ENCODE data around the gene KLHL36.

Gene KLHL36

DNA sequence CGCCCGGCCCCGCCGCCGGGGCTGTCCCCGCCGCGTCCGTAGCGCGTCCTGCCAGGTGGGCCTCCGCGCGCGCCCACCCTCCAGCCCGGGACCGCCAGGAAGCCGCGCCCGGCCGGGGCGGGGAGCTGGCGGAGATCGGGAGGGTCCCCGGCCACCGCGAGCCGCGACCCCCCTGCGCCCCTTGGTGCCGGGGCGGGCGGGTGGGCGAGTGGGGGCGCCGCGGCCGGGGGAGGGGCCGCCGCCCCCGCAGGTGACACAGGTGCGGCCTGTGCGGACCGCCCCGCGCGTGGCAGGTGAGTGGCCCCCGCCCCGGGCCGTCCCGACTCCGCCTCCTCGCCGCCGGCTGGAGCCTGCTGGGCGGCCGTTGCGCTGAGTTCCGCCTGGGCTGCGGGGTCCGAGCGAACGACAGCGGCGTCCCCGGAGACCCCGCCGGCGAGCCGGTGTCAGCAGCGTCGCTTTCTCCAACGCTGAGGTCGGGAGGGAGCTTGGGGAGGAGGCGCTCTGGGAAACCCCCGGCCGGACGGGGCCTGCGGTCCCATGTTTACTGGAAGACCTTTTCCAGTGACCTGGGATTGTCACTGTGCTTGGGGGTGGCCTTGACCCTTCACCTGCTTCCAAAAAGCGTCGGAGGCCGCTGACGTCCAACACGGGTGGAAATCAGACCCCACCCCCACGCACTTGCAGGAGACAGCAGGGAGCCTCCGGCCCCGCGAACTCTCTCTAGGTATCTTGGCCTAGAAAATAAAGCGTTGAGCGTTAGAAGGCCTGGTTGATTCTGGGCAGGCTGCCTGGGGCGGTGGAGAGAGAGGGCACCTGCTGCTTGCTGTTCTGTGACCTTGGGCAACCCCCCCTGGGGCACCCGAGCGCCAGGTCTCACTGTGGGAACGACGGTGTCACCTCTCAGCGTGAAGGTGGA, 542 bp downstream of the KLHL36 start:
- no peak for DNase-seq

DNA sequence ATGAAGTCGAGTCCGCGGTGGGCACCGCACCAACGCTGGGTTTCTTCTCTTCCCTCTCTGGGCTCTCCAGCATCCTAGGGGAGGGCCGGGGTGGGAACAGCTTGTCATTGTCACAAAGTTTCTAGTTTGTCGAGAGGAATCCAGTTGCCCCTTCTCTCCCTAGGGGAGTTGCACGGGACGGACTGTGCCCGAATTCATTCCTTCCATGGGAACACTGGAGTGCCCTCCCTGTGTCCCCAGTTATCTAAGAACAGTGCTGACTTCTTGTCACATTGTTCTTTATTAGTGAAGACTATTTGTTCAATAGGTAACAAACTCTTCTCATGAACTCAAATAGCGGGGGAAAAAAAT, 1.2 kb downstream of the KLHL36 start:
- DNase-seq: no peak

GRCh38 chr16:84650062-84650991, 2.0 kb downstream of the KLHL36 start:
- DNase-seq: no peak

DNA sequence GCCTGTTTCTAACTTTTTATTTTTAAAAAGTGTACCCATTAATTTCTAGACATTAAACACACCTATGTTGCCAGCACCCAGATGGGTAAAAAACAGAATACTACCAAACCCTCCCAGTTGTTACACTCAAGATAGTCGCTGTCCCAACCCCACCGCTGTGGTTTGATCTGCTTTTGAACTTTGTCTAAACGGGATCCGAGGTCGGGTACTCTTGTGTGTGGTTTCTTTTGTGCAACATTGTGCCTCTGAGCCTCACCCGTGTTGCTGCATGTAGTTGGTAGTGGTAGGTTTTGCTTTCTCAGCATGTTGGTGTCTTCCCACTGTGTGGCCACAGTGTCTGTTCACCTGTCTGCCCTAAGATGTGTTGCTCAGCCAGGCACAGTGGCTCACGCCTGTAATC, 4.3 kb downstream of the KLHL36 start:
- DNase-seq: no peak

- DNase-seq: no peak
These were observed 5.9 kb downstream of the KLHL36 start for GRCh38 chr16:84654238-84654637.

DNA sequence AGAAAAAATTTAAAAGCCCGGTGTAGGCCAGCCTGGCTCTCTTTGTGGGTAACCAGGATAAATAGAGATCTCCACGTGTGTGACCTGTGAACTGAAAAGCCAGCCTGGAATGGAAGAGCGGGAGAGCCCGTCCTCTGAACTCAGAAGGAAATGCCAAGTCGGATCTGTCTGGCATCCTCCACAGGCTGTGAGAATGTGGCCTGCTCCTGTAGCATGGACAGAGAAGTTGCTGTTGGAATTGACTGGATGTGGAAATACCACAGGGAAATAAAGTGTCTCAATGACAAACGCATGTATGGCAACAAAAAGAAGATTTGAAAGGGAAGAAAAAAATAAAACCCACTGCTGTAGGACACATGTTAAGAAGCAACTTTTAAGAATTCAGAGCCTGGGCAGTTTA, 6.7 kb downstream of the KLHL36 start:
- no peak for DNase-seq

DNA sequence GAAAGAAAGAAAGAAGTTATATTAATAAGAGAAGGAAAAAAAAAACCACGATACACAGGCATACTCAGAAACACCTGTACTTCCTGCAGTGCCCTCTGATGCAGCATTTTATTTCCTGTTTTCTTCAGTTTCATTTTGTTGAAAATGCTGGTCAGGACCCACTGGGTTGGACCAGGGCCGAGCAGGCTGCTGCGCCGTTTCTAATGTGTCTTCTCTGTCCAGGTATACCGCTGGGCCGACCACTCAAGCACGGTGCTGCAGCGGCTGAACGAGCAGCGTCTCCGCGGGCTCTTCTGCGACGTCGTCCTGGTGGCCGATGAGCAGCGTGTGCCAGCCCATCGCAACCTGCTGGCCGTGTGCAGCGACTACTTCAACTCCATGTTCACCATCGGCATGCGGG, 8.3 kb downstream of the KLHL36 start:
- no peak for DNase-seq

DNA sequence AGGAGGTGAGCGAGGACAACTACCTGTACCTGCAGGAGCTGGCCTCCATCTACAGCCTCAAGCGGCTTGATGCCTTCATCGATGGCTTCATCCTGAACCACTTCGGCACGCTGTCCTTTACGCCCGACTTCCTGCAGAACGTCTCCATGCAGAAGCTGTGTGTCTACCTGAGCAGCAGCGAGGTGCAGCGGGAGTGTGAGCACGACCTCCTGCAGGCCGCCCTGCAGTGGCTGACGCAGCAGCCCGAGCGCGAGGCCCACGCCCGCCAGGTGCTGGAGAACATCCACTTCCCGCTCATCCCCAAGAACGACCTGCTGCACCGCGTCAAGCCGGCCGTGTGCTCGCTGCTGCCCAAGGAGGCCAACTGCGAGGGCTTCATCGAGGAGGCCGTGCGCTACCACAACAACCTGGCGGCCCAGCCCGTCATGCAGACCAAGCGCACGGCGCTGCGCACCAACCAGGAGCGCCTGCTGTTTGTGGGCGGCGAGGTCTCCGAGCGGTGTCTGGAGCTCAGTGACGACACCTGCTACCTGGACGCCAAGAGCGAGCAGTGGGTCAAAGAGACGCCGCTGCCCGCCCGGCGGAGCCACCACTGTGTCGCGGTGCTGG, 9.0 kb downstream of the KLHL36 start:
- no peak for DNase-seq

DNA sequence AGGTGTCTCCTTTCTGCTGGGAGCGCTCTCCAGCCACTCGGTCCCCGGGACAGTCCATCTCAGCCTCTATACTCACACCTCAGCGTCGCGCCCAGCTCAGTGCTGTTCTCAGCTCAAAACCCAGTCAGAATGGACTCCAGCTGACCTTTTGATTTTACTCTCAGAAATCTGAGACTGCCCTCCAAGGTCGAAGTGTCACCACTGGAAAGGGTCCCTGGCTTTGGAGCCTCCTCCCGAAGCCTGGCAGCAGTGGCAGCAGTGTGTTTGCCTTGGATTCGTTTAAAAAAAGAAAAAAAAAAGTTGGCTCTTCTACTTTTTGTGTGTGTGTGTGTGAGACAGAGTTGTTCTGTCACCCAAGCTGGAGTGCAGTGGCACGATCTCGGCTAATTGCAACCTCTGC, 10.4 kb downstream of the KLHL36 start:
- DNase-seq: no peak

- no peak for DNase-seq
These were observed 11.5 kb downstream of the KLHL36 start for GRCh38 chr16:84659656-84660300.

- no peak for DNase-seq
These were observed 12.7 kb downstream of the KLHL36 start for GRCh38 chr16:84660973-84661372.

- DNase-seq: no peak
These were observed 13.2 kb downstream of the KLHL36 start for GRCh38 chr16:84661418-84662060.

DNA sequence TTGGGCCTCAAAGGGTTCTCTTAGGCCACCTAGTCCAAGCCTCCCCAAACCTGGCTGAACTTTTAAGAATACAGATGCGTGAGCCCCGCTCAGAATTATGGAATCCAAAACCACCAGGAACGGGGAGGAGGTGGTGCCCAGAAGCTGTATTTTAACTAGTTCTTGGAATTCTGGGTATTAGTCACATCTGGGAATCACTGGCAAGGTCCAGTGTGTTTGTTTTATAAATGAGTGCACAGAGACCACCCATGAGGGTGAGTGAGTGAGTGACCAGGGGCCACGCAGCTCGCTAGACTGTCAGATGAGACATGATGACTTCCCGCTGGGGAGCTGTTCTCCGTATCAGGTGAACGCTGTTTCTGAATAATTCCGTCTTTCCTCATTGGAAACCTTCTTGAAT, 14.2 kb downstream of the KLHL36 start:
- DNase-seq: no peak

DNA sequence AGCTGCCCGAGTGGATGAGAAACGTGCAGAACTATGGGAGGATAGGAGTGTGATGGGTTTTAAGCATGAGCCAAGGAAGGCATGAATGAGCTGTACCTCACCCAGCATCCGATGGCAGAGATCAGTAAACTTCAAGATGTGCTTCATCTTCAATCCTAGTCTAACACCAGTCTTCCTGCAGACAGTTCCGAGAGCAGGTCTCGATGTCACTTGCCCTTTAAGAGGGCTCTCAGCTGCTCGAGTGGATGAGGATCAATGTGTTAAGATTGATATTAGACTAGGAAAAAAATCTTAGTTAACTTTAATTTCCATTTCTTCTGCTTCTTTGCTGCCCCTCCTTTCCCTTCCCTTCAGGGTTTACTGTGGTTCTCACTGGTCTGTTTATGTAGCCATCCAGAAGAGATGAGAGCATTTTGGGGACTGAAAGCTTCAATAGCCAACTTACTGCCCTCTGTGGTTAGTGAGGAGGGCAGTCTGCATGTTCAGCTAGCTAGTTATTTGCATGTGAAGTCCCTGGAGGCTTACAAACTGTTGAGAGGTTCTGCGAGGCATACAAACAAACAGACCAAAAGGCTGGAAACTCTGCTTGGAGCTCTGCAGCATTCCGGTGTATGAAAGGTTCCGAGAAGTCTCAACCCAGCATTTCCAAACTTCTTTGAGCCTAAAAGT, 15.3 kb downstream of the KLHL36 start:
- DNase-seq: no peak

DNA sequence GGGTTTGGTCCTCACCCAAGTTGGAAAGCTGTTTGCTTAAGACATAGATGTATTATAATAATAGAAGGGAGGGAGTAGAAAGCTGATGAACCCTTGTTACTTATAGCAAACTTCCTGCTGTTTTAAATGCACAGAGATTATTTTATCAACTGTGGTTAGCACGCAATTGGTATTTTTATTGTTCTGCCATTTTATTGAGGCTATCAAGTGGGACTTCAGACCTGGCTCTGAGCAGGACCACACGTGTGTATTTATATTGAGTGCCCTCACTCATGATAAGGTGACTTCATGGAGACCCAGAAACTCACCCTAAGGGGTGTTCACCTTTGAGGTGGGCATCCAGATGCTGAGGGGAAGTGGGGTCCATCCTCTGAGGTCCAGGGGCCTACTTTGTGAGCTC, 17.0 kb downstream of the KLHL36 start:
- no peak for DNase-seq

DNA sequence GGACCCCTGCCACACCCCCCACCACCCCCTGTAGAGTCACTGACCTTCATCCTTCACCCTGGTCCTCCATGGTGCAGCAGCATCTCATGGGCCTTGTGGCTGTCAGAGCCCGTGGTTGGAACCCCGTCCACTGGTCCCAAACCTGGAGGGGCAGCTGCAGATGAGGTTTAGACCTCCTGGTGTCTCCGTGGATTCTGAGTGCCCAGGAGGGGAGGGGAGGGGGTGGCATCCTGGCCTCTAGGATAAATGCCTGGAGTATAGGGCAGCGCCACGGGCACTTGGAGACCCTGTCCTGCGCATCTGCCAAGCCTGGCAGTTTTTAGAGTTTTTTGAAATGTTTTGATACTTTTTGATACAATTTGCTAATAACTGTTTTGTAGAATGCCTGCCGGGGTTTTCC, 17.5 kb downstream of the KLHL36 start:
- no peak for DNase-seq

DNA sequence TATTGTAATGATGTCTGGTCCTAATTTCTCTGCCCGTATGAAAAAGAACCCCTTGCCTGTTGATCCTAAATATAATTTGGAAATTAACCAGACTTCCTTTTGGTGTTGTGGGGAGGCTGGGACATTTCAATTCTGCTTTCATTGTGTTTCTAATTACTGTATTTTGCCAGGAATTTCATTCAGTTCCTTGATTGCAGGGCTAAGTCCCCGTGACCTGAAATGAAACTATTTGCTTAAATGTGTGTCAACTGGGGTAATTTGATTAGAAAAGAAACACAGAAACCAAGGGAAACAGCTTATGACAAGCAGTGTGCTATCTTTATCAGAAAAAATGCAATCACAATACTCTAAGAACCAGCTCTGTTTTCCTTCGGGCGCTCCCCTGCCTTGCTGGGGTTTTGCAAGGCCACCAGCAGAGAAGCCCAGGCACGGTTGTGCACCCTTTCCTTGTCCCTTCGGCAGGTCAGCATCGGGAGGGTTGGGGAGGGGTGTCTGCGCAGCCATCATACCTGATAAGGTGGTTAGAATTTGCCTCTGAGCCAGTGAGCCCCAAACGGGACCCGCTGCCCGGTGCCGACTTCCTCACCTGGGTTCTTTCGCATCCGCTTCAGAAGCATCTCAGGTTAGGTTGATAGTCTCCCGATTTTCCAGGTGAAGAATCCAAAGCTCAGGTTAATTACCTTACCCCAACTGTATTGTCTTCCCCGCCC, 19.4 kb downstream of the KLHL36 start:
- DNase-seq: no peak

- no peak for DNase-seq
These were observed 21.8 kb downstream of the KLHL36 start for GRCh38 chr16:84670063-84670462.

DNA sequence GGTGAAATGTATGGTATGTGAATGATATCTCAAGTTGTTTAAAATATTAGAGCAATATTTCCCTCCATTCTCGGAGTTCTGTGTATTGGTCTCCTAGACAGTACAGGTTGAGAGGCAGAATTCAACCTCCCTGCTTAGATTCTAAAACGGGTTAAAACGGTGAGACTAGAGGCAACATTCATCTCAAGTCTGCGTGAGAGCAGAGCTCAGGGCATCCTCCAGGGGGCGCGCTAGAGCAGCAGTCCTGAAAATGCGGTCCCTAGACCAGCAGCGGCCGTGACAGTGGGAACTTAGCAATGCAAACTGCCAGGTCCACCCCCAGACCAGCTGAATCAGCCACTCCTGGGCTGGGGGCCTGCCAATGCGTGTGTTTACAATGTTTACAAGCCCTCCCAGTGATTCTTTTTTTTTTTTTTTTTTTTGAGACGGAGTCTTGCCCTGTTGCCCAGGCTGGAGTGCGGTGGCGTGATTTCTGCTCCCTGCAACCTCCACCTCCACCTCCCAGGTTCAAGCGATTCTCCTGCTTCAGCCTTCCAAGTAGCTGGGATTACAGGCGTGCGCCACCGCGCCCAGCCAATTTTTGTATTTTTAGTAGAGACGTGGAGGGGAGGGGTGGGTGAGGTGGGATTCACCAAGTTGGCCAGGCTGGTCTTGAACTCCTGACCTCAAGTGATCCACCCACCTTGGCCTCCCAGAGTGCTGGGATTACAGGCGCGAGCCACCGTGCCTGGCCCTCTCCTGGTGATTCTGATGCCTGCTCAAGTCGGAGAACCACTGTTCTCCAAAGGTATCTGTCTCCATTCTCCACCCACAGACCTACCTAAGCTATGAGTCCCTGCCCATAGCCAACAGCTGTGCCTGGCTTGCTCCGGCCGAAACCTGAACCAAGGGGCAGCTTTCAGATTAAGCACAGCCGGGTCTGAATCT, 24.2 kb downstream of the KLHL36 start:
- peak; percentile 35 for DNase-seq

DNA sequence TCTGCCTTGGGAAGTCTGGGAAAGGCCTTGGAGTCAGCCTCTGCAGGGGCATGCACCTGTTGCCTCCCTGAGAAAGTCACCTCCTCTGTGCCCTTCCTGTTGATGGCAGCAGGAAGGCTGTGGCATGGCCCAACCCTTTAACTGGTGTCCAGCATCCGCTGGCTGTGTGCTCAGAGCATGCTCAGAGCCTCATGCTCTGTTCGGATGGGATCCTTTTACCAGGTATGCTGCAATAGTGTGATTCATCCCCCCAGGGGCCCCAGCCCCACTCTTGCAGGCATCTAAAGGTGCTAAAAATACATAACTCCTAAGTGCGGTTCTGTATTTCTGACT, 24.9 kb downstream of the KLHL36 start:
- no peak for DNase-seq
